OCI-LY1 (cell line): Measurements from ENCODE around the gene PDGFD.

Experiments
- H2AFZ ChIP-seq: fragments of 200-600 bp; sonication (generic), shearing (Covaris generic); 2 replicates; pipeline ENCODE4 v1.6.0; 2014; ENCODE audit warnings: antibody characterized with exemption, mild to moderate bottlenecking, low read length
- H3F3A ChIP-seq: fragments of 200-600 bp; sonication (generic), shearing (Covaris generic); 2 replicates; pipeline ENCODE4 v1.6.0; 2014; ENCODE audit warnings: mild to moderate bottlenecking, antibody characterized with exemption, low read length, moderate library complexity; ENCODE audit not compliant: insufficient read depth
- H3K27ac ChIP-seq: fragments of 200-600 bp; sonication (generic); 2 replicates; pipeline ENCODE4 v1.5.1; 2014; ENCODE audit warnings: low read length, mixed run types, mild to moderate bottlenecking, low read depth; ENCODE audit not compliant: poor library complexity, severe bottlenecking
- H3K27me3 ChIP-seq: fragments of 200-600 bp; sonication (generic); 2 replicates; pipeline ENCODE4 v1.6.0; 2014; ENCODE audit warnings: antibody characterized with exemption, mild to moderate bottlenecking, low read length, moderate library complexity; ENCODE audit not compliant: insufficient read depth
- H3K36me3 ChIP-seq: fragments of 200-600 bp; sonication (generic); 2 replicates; pipeline ENCODE4 v1.6.1; 2014; ENCODE audit warnings: mild to moderate bottlenecking, antibody characterized with exemption, low read length, moderate library complexity, mixed read lengths; ENCODE audit not compliant: insufficient read depth
- H3K4me1 ChIP-seq: fragments of 200-600 bp; sonication (generic); 2 replicates; pipeline ENCODE4 v1.5.1; 2014; ENCODE audit warnings: mild to moderate bottlenecking, low read length, moderate library complexity; ENCODE audit not compliant: insufficient read depth, severe bottlenecking
- H3K4me2 ChIP-seq: fragments of 200-600 bp; sonication (generic), shearing (Covaris generic); 2 replicates; pipeline ENCODE4 v1.6.1; 2014; ENCODE audit warnings: low read length
- H3K4me3 ChIP-seq: fragments of 200-600 bp; sonication (generic); 2 replicates; pipeline ENCODE4 v1.5.1; 2014; ENCODE audit warnings: low read length, low read depth, mild to moderate bottlenecking, mixed read lengths; ENCODE audit not compliant: poor library complexity, severe bottlenecking
- H3K79me2 ChIP-seq: fragments of 200-600 bp; shearing (Covaris generic); 2 replicates; pipeline ENCODE4 v1.6.1; 2016; ENCODE audit warnings: mixed run types, low read length, mixed read lengths; ENCODE audit not compliant: insufficient read depth
- H3K9ac ChIP-seq: fragments of 200-600 bp; sonication (generic), shearing (Covaris generic); 2 replicates; pipeline ENCODE4 v1.6.1; 2014; ENCODE audit warnings: mild to moderate bottlenecking, low read length, mixed read lengths
- H3K9me2 ChIP-seq: fragments of 200-600 bp; sonication (generic), shearing (Covaris generic); 2 replicates; pipeline ENCODE4 v1.6.1; 2014; ENCODE audit warnings: low read depth, mild to moderate bottlenecking, low read length, mixed read lengths
- H3K9me3 ChIP-seq: fragments of 200-600 bp; shearing (Covaris generic); 2 replicates; pipeline ENCODE4 v1.6.1; 2014; ENCODE audit warnings: low read length, mixed read lengths
- H4K20me1 ChIP-seq: fragments of 200-600 bp; sonication (generic), shearing (Covaris generic); 2 replicates; pipeline ENCODE4 v1.6.0; 2016; ENCODE audit warnings: mild to moderate bottlenecking, low read length; ENCODE audit not compliant: insufficient read depth
- EZH2 ChIP-seq: fragments of 200-600 bp; sonication (generic), shearing (Covaris generic); IDR thresholded peaks from 2 replicates; pipeline ENCODE4 v1.8.0; 2017; ENCODE audit warnings: borderline replicate concordance, mixed run types, mild to moderate bottlenecking, antibody characterized with exemption, low read length, moderate library complexity, mixed read lengths
- TF ChIP-seq, protein P1 (sequence below): fragments of 200-600 bp; sonication (generic), shearing (Covaris generic); IDR thresholded peaks from 2 replicates; pipeline ENCODE4 v1.5.1; 2017; ENCODE audit warnings: mild to moderate bottlenecking, antibody characterized with exemption, low read length, moderate library complexity, mixed read lengths

Gene PDGFD

DNA sequence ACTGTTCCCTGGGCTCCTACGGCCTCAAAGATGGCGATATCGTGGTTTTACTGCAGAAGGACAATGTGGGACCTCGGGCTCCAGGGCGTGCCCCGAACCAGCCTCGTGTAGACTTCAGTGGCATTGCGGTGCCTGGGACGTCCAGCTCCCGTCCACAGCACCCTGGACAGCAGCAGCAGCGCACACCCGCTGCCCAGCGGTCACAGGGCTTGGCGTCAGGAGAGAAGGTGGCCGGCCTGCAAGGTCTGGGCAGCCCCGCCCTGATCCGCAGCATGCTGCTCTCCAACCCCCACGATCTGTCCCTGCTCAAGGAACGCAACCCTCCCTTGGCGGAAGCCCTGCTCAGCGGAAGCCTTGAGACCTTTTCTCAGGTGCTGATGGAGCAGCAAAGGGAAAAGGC lies 127.0 kb downstream of the PDGFD start:
- Histone ChIP-seq H3K27me3 (no peaks in the 10 kb centered on the region), H3K4me3 (no peak overlapping the region), H3K27ac (no peak overlapping the region), H3K4me2 (no peak overlapping the region), H3K4me1 (peaks cover 6% of the 10 kb centered on the region), H3K9me3 (no peaks in the 10 kb centered on the region), H2AFZ (no peak overlapping the region), H3K79me2 (no peaks in the 10 kb centered on the region), H3K36me3 (no peaks in the 10 kb centered on the region), H3K9ac (no peak overlapping the region), H3K9me2 (no peaks in the 10 kb centered on the region), H3F3A (no peaks in the 10 kb centered on the region), H4K20me1 (no peaks in the 10 kb centered on the region)
- TF ChIP-seq, protein P1, sequence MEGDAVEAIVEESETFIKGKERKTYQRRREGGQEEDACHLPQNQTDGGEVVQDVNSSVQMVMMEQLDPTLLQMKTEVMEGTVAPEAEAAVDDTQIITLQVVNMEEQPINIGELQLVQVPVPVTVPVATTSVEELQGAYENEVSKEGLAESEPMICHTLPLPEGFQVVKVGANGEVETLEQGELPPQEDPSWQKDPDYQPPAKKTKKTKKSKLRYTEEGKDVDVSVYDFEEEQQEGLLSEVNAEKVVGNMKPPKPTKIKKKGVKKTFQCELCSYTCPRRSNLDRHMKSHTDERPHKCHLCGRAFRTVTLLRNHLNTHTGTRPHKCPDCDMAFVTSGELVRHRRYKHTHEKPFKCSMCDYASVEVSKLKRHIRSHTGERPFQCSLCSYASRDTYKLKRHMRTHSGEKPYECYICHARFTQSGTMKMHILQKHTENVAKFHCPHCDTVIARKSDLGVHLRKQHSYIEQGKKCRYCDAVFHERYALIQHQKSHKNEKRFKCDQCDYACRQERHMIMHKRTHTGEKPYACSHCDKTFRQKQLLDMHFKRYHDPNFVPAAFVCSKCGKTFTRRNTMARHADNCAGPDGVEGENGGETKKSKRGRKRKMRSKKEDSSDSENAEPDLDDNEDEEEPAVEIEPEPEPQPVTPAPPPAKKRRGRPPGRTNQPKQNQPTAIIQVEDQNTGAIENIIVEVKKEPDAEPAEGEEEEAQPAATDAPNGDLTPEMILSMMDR = no peak
- no peak for TF ChIP-seq EZH2

DNA sequence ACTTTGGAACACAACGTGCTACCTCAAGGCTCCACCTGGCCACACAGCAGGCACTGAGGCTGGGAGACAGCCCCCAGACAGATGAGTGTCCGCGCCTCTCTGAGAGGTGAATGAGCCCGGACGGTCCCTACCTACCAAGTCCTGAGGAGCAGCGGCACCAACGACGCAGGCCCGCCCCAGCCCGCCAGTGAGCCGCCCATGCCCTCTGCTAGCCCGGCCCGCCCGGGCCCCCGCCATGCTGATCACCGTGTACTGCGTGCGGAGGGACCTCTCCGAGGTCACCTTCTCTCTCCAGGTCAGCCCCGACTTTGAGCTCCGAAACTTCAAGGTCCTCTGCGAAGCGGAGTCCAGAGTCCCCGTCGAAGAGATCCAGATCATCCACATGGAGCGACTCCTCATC lies 127.4 kb downstream of the PDGFD start, which contains the start of gene DDI1:
Gene DDI1, plus strand, starts transcription at position 53 of the 400 bp plus-strand sequence. Its CDS starts 183 bp downstream, at position 236.
- Histone ChIP-seq H3K4me1 (peaks cover 6% of the 10 kb centered on the region), H3K4me2 (no peak within 1 kb of the TSS), H3F3A (no peaks in the 10 kb centered on the region), H3K36me3 (no peaks in the 10 kb centered on the region), H3K27me3 (no peaks in the 10 kb centered on the region), H3K9me2 (no peaks in the 10 kb centered on the region), H4K20me1 (no peaks in the 10 kb centered on the region), H3K9ac (no peak within 1 kb of the TSS), H3K4me3 (no peak within 1 kb of the TSS), H3K9me3 (no peaks in the 10 kb centered on the region), H3K79me2 (no peaks in the 10 kb centered on the region), H2AFZ (no peak within 1 kb of the TSS), H3K27ac (no peak within 1 kb of the TSS)
- TF ChIP-seq, protein P1 = no peak
- no peak for TF ChIP-seq EZH2

DNA sequence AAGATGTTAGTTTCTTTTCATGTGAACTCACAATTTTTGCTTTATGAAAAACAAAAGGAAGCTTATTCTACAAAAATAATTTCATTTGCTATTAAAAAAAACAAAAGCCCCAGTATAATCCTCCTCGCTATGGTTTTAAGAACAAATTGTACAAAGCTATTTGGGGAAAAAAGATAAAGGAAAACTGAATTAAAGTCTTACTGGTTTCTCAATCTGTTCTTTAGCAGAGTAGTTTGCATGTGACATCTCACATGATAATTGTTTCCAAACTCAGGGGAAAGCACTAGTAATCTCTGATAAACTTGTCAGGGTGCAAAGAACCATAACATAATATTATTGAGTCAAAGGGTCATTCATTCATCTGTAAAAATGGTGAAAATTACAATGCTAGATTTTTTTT lies 130.4 kb downstream of the PDGFD start:
- no peak overlapping the region for H2AFZ ChIP-seq
- TF ChIP-seq EZH2 = no peak
- TF ChIP-seq, protein P1 = no peak
- no peaks in the 10 kb centered on the region for H3K36me3 ChIP-seq

More for the DNA sequence above, 130.4 kb downstream of the PDGFD start:
- H4K20me1 ChIP-seq = no peaks in the 10 kb centered on the region
- no peaks in the 10 kb centered on the region for H3K9me2 ChIP-seq
- H3K27me3 ChIP-seq = no peaks in the 10 kb centered on the region
- H3F3A ChIP-seq = no peaks in the 10 kb centered on the region
- H3K4me2 ChIP-seq = no peak overlapping the region
- H3K4me1 ChIP-seq = peaks cover 6% of the 10 kb centered on the region
- no peak overlapping the region for H3K27ac ChIP-seq
- H3K79me2 ChIP-seq = no peaks in the 10 kb centered on the region
- no peak overlapping the region for H3K9ac ChIP-seq
- no peaks in the 10 kb centered on the region for H3K9me3 ChIP-seq
- H3K4me3 ChIP-seq = no peak overlapping the region
